NCI-H226 (cell line): ENCODE results near the gene NKTR.
"Not testable (repeated sequence)": the region's sequence is repeated elsewhere in the genome, so short reads cannot be mapped to it uniquely, and the experiment has no call there.

Experiments
- DNase-seq: peaks from one replicate; pipeline ENCODE4 v3.0.0-alpha.2; 2015

NKTR gene

GRCh38 chr3:42600111-42600957, at the start of gene NKTR:
Gene NKTR, plus strand, starts transcription at chr3:42600686. Its CDS starts 321 bp downstream, at chr3:42601007.
- peak; percentile 99 for DNase-seq

GRCh38 chr3:42552830-42553229, 47.7 kb upstream of the NKTR start:
- no peak for DNase-seq

GRCh38 chr3:42556089-42556632, 44.3 kb upstream of the NKTR start:
- no peak for DNase-seq

GRCh38 chr3:42556817-42557216, 43.7 kb upstream of the NKTR start:
- DNase-seq, result not testable (repeated sequence)

- no peak for DNase-seq
These were observed 42.6 kb upstream of the NKTR start for GRCh38 chr3:42557854-42558253.

GRCh38 chr3:42562047-42562907, 38.2 kb upstream of the NKTR start:
- no peak for DNase-seq

GRCh38 chr3:42569593-42570142, 30.8 kb upstream of the NKTR start:
- no peak for DNase-seq

- DNase-seq, result peak; percentile 34
These were observed 28.2 kb upstream of the NKTR start for GRCh38 chr3:42572278-42572677.

GRCh38 chr3:42575137-42575741, 25.2 kb upstream of the NKTR start:
- DNase-seq, result no peak

GRCh38 chr3:42578054-42578453, 22.4 kb upstream of the NKTR start:
- no peak for DNase-seq

GRCh38 chr3:42579346-42579745, 21.1 kb upstream of the NKTR start:
- not testable (repeated sequence) for DNase-seq

GRCh38 chr3:42581400-42581708, 19.1 kb upstream of the NKTR start:
- no peak for DNase-seq

- DNase-seq, result peak; percentile 95
These were observed 18.6 kb upstream of the NKTR start, which contains the start of gene SEC22C for GRCh38 chr3:42581709-42582473. Gene SEC22C, minus strand, starts transcription at chr3:42581967. Its CDS starts 12,921 bp downstream, at chr3:42569046.

GRCh38 chr3:42582474-42583070, 17.9 kb upstream of the NKTR start:
- DNase-seq, result no peak

GRCh38 chr3:42588625-42589024, 11.9 kb upstream of the NKTR start:
- no peak for DNase-seq

GRCh38 chr3:42589382-42590109, 10.9 kb upstream of the NKTR start:
- DNase-seq, result no peak

- DNase-seq, result no peak
These were observed 9.3 kb upstream of the NKTR start for GRCh38 chr3:42590989-42591756.

- no peak for DNase-seq
These were observed 8.7 kb upstream of the NKTR start for GRCh38 chr3:42591811-42592210.

- DNase-seq, result no peak
These were observed 6.9 kb upstream of the NKTR start for GRCh38 chr3:42593635-42594034.

GRCh38 chr3:42595682-42596081, 4.8 kb upstream of the NKTR start:
- no peak for DNase-seq
